ENCODE results near the gene DTWD2.
"Not testable (repeated sequence)": the region's sequence is repeated elsewhere in the genome, so short reads cannot be mapped to it uniquely, and the experiment has no call there.

DTWD2 gene

GRCh38 chr5:118952992-118953651 is 35.2 kb downstream of the DTWD2 start:
- DNase-seq (ENCODE audit: low read depth in 1 of 2, low spot score in 1 of 2), result no peak

GRCh38 chr5:118952306-118952705 is 36.0 kb downstream of the DTWD2 start:
- DNase-seq (ENCODE audit: low read depth in 1 of 2, low spot score in 1 of 2), result not testable (repeated sequence)

- not testable (repeated sequence) for DNase-seq (ENCODE audit: low read depth in 1 of 2, low spot score in 1 of 2)
Measured at GRCh38 chr5:118950354-118950753, 38.0 kb downstream of the DTWD2 start.

- DNase-seq (ENCODE audit: low read depth in 1 of 2, low spot score in 1 of 2), result no peak
Measured at GRCh38 chr5:118946138-118946800, 42.1 kb downstream of the DTWD2 start.

GRCh38 chr5:118937393-118938061 is 50.8 kb downstream of the DTWD2 start:
- DNase-seq (ENCODE audit: low read depth in 1 of 2, low spot score in 1 of 2), result no peak

GRCh38 chr5:118933703-118934102 is 54.6 kb downstream of the DTWD2 start:
- DNase-seq (ENCODE audit: low read depth in 1 of 2, low spot score in 1 of 2), result no peak

- no peak for DNase-seq (ENCODE audit: low read depth in 1 of 2, low spot score in 1 of 2)
Measured at GRCh38 chr5:118931564-118931963, 56.8 kb downstream of the DTWD2 start.

- no peak for DNase-seq (ENCODE audit: low read depth in 1 of 2, low spot score in 1 of 2)
Measured at GRCh38 chr5:118924006-118924389, 64.3 kb downstream of the DTWD2 start.

GRCh38 chr5:118923295-118924005 is 64.9 kb downstream of the DTWD2 start:
- no peak for DNase-seq (ENCODE audit: low read depth in 1 of 2, low spot score in 1 of 2)

GRCh38 chr5:118921866-118922265 is 66.5 kb downstream of the DTWD2 start:
- no peak for DNase-seq (ENCODE audit: low read depth in 1 of 2, low spot score in 1 of 2)

GRCh38 chr5:118919016-118919415 is 69.3 kb downstream of the DTWD2 start:
- no peak for DNase-seq (ENCODE audit: low read depth in 1 of 2, low spot score in 1 of 2)

- no peak for DNase-seq (ENCODE audit: low read depth in 1 of 2, low spot score in 1 of 2)
Measured at GRCh38 chr5:118918232-118918631, 70.1 kb downstream of the DTWD2 start.

- not testable (repeated sequence) for DNase-seq (ENCODE audit: low read depth in 1 of 2, low spot score in 1 of 2)
Measured at GRCh38 chr5:118907536-118907935, 80.8 kb downstream of the DTWD2 start.

GRCh38 chr5:118906947-118907346 is 81.4 kb downstream of the DTWD2 start:
- no peak for DNase-seq (ENCODE audit: low read depth in 1 of 2, low spot score in 1 of 2)

- no peak for DNase-seq (ENCODE audit: low read depth in 1 of 2, low spot score in 1 of 2)
Measured at GRCh38 chr5:118905196-118905595, 83.2 kb downstream of the DTWD2 start.

- no peak for DNase-seq (ENCODE audit: low read depth in 1 of 2, low spot score in 1 of 2)
Measured at GRCh38 chr5:118902656-118903438, 85.5 kb downstream of the DTWD2 start.

- no peak for DNase-seq (ENCODE audit: low read depth in 1 of 2, low spot score in 1 of 2)
Measured at GRCh38 chr5:118894709-118895108, 93.6 kb downstream of the DTWD2 start.

GRCh38 chr5:118891252-118891651 is 97.1 kb downstream of the DTWD2 start:
- no peak for DNase-seq (ENCODE audit: low read depth in 1 of 2, low spot score in 1 of 2)

- DNase-seq (ENCODE audit: low read depth in 1 of 2, low spot score in 1 of 2), result no peak
Measured at GRCh38 chr5:118889165-118889564, 99.2 kb downstream of the DTWD2 start.

- DNase-seq (ENCODE audit: low read depth in 1 of 2, low spot score in 1 of 2), result no peak
Measured at GRCh38 chr5:118888556-118888955, 99.8 kb downstream of the DTWD2 start.

GRCh38 chr5:118883362-118883761 is 105.0 kb downstream of the DTWD2 start:
- no peak for DNase-seq (ENCODE audit: low read depth in 1 of 2, low spot score in 1 of 2)

All from stimulated activated CD4-positive, alpha-beta T cell treated with anti-CD3 and anti-CD28 coated beads, Interleukin-15, amount 100 ng/mL, for 1 hour (primary cell).